GM12878 (cell line): Measurements from ENCODE around the gene TCF25. TPM values are rescaled to one million over a fixed set of nuclear protein-coding genes. Genes with fewer than 3 reads are reported as not detected.

Source experiments
- ATAC-seq: fragments of 200-7000 bp; cut with Tn5 transposase; 3 replicates; pipeline ENCODE4 v1.9.1; 2020; ENCODE audit warnings: mild to moderate bottlenecking, moderate library complexity
- BruUV-seq: library from RNA; stranded (reverse); fragments of 400-500 nt; replicated peaks from 2 replicates; lab custom pipeline; 2021; lab: Mats Ljungman, UMichigan
- CTCF ChIA-PET: fragments of 300-600 bp; sonication (Branson Sonifier 250); formaldehyde crosslinking; extraction: SDS; loops from one replicate; lab custom pipeline; 2021; ENCODE audit warnings: inconsistent platforms; lab: Yijun Ruan, JAX
- POLR2A ChIA-PET: fragments of 350-600 bp; formaldehyde crosslinking; extraction: SDS; loops from one replicate; lab custom pipeline; 2021; ENCODE audit warnings: inconsistent platforms; lab: Charles Lee
- RAD21 ChIA-PET: fragments of 300-600 bp; sonication (Branson Sonifier 250); formaldehyde crosslinking; loops from one replicate; lab custom pipeline; 2023; ENCODE audit warnings: antibody characterized with exemption; ENCODE audit not compliant: unreplicated experiment; lab: Charles Lee
- SMC1A ChIA-PET: fragments of 300-600 bp; sonication (Branson Sonifier 250); formaldehyde crosslinking; loops from one replicate; lab custom pipeline; 2023; ENCODE audit not compliant: unreplicated experiment, uncharacterized antibody; lab: Charles Lee
- DNase-seq: peaks from one replicate; pipeline ENCODE4 v3.0.0-alpha.2; 2011; ENCODE audit warnings: low read depth, low spot score
- FAIRE-seq: peaks from 3 replicates; lab custom pipeline; 2011; peaks lifted over from hg19 to GRCh38; lab: Jason Lieb, UNC
- H2AFZ ChIP-seq: 2 replicates; pipeline ENCODE4 v1.6.0; 2011; ENCODE audit warnings: low read depth, low read length, control low read depth; ENCODE audit not compliant: control insufficient read depth
- H3K27ac ChIP-seq: 2 replicates; pipeline ENCODE4 v1.5.1; 2011; ENCODE audit warnings: control low read depth; ENCODE audit not compliant: control insufficient read depth, insufficient read depth
- H3K27me3 ChIP-seq, 2 experiments: replicated peaks in 1 of 2; 2 replicates each; pipeline versions ENCODE4 v1.6.0 to v1.6.1; 2011; ENCODE audit warnings: low read length in 1 of 2; ENCODE audit not compliant: control insufficient read depth in 2 of 2, insufficient read depth in 2 of 2
- H3K36me3 ChIP-seq, 2 experiments: 2 replicates each; pipeline ENCODE4 v1.5.1; 2011; ENCODE audit warnings: low read length in 1 of 2; ENCODE audit not compliant: control insufficient read depth in 2 of 2, insufficient read depth in 2 of 2
- H3K4me1 ChIP-seq: 2 replicates; pipeline ENCODE4 v1.6.1; 2011; ENCODE audit warnings: mild to moderate bottlenecking, low read length, moderate library complexity, mixed read lengths; ENCODE audit not compliant: control insufficient read depth, insufficient read depth
- H3K4me2 ChIP-seq: 2 replicates; pipeline ENCODE4 v1.6.0; 2011; ENCODE audit warnings: control low read depth; ENCODE audit not compliant: control insufficient read depth, insufficient read depth
- H3K4me3 ChIP-seq: fragments of 200-600 bp; sonication (generic); 2 replicates; pipeline ENCODE4 v1.5.1; 2016
- H3K79me2 ChIP-seq: 2 replicates; pipeline ENCODE4 v1.6.0; 2011; ENCODE audit warnings: low read length; ENCODE audit not compliant: control insufficient read depth, insufficient read depth
- H3K9ac ChIP-seq: 2 replicates; pipeline ENCODE4 v1.8.0; 2011; ENCODE audit warnings: low read length, control low read depth, mixed read lengths; ENCODE audit not compliant: control insufficient read depth, insufficient read depth
- H3K9me3 ChIP-seq: replicated peaks from 3 replicates; pipeline ENCODE4 v1.5.1; 2011; ENCODE audit warnings: mild to moderate bottlenecking, low read length; ENCODE audit not compliant: control insufficient read depth, insufficient read depth
- H4K20me1 ChIP-seq: 2 replicates; pipeline ENCODE4 v1.6.0; 2011; ENCODE audit not compliant: control insufficient read depth, insufficient read depth
- BCL3 ChIP-seq: IDR thresholded peaks from 2 replicates; pipeline ENCODE4 v1.6.1; 2011; ENCODE audit warnings: borderline replicate concordance, low read depth, mild to moderate bottlenecking, moderate library complexity, low read length; ENCODE audit not compliant: insufficient read depth, poor library complexity, severe bottlenecking
- CBX3 ChIP-seq: fragments of 200-600 bp; sonication (generic); IDR thresholded peaks from 2 replicates; pipeline ENCODE4 v1.6.1; 2016; ENCODE audit warnings: low read depth, borderline replicate concordance
- ELK1 ChIP-seq: IDR thresholded peaks from 2 replicates; pipeline ENCODE4 v1.6.1; 2012; ENCODE audit warnings: low read depth, low read length, improper control_type of control experiment
- FOS ChIP-seq: IDR thresholded peaks from 3 replicates; pipeline ENCODE4 v1.6.1; 2011; ENCODE audit warnings: borderline replicate concordance; ENCODE audit not compliant: insufficient read length; ENCODE audit errors: extremely low read depth
- GABPA ChIP-seq: IDR thresholded peaks from 2 replicates; pipeline ENCODE4 v1.6.1; 2014; ENCODE audit warnings: antibody characterized with exemption, low read depth, mild to moderate bottlenecking, inconsistent platforms
- HDAC6 ChIP-seq: fragments of 200-600 bp; sonication (generic); IDR thresholded peaks from one replicate; pipeline ENCODE4 v1.8.0; 2017; ENCODE audit warnings: antibody characterized with exemption; ENCODE audit not compliant: unreplicated experiment
- MEF2A ChIP-seq: IDR thresholded peaks from 2 replicates; pipeline ENCODE4 v1.6.1; 2011; ENCODE audit warnings: low read depth, mild to moderate bottlenecking, low read length, moderate library complexity; ENCODE audit not compliant: insufficient read depth
- MTA2 ChIP-seq: fragments of 450-650 bp; IDR thresholded peaks from 2 replicates; pipeline ENCODE4 v1.6.1; 2016; ENCODE audit warnings: low read depth, mild to moderate bottlenecking, moderate library complexity
- MXI1 ChIP-seq: fragments of 150-350 bp; IDR thresholded peaks from 2 replicates; pipeline ENCODE4 v1.6.1; 2011; ENCODE audit warnings: low read depth, mild to moderate bottlenecking, inconsistent platforms, low read length, improper control_type of control experiment
- PML ChIP-seq: IDR thresholded peaks from 2 replicates; pipeline ENCODE4 v1.6.1; 2012; ENCODE audit warnings: low read length, inconsistent platforms
- TARDBP ChIP-seq: IDR thresholded peaks from 2 replicates; pipeline ENCODE4 v1.6.1; 2016; ENCODE audit warnings: borderline replicate concordance
- ZBTB40 ChIP-seq: fragments of 450-650 bp; IDR thresholded peaks from 2 replicates; pipeline ENCODE4 v1.6.1; 2016; ENCODE audit warnings: mild to moderate bottlenecking, moderate library complexity, borderline replicate concordance
- ZNF622 ChIP-seq: fragments of 450-650 bp; IDR thresholded peaks from 2 replicates; pipeline ENCODE4 v1.6.1; 2017; ENCODE audit warnings: mild to moderate bottlenecking, inconsistent platforms
- ZNF687 ChIP-seq: fragments of 450-650 bp; IDR thresholded peaks from 2 replicates; pipeline ENCODE4 v1.6.1; 2017; ENCODE audit warnings: mild to moderate bottlenecking, moderate library complexity
- WGBS: methylation state at CpG from one replicate; pipeline ENCODE4 v1.1.6; 2016; ENCODE audit warnings: low lambda C conversion rate; ENCODE audit not compliant: insufficient replicate concordance, insufficient coverage; ENCODE audit errors: missing lambda C conversion rate; 5-methylcytosine and 5-hydroxymethylcytosine counted together
- in situ Hi-C: fragments of 300-500 bp; cut with MboI; formaldehyde crosslinking; loops from 9 replicates; pipeline ENCODE4 v1.14.3; 2018; ENCODE audit warnings: mixed read lengths
- intact Hi-C: fragments of 100-400 bp; cut with micrococcal nuclease; formaldehyde crosslinking; loops from one replicate; pipeline ENCODE4 v1.14.2; 2022; ENCODE audit not compliant: unreplicated experiment
- polyA plus RNA-seq, 11 experiments: library from polyadenylated mRNA; depleted of rRNA in 4 of 11; unstranded in 6 of 11; stranded (reverse) in 5 of 11; fragments of >200 nt; fragmentation: Nextera tagmentation in 4 of 11; fragmentation: Illumina TruSeq in 1 of 11; extraction: Ambion mirVana in 4 of 11; extraction: Trizol in 1 of 11; gene quantifications; 1 replicate in 1 of 11; 2 replicates in 10 of 11; pipeline versions ENCODE4 v1.2.1 to v1.2.3, GENCODE V29; 2011 to 2016; ENCODE audit warnings: inconsistent platforms in 2 of 11, missing spikeins in 2 of 11, low read depth in 1 of 11
- total RNA-seq, 4 experiments: library from RNA; depleted of rRNA in 3 of 4; stranded (reverse); fragments of >200 nt in 3 of 4; fragmentation: Illumina TruSeq in 1 of 4; extraction: Trizol in 1 of 4; gene quantifications; 2 replicates each; pipeline versions ENCODE4 v1.2.1 to v1.2.3, GENCODE V29; 2013 to 2021

TCF25 gene
- total and polyA plus RNA-seq, 10 of the 15 experiments (the other 5 are each of a cell fraction or from before 2014, with no cell fraction given): 8.4 to 130 (median 89.4) TPM

- Histone ChIP-seq H3K9ac (no peak overlapping the region), H3K79me2 (no peaks in the 10 kb centered on the region), H3K9me3 (no peaks in the 10 kb centered on the region), H3K27me3 (no peaks in the 10 kb centered on the region), H3K4me2 (no peak overlapping the region), H4K20me1 (no peaks in the 10 kb centered on the region), H2AFZ (no peak overlapping the region), H3K4me3 (no peak overlapping the region), H3K4me1 (peaks cover 3% of the 10 kb centered on the region), H3K36me3 (no peaks in the 10 kb centered on the region), H3K27ac (no peak overlapping the region)
- in situ Hi-C loops (no loop called here), intact Hi-C loops (no loop called here)
- ChIA-PET POLR2A (no interaction called here), RAD21 (interaction anchor here (1.1 kb wide), 1 partner anchor 22 kb away, joined by 3 read pairs; no protein-coding TSS in a partner anchor), SMC1A (interaction anchor here (0.7 kb wide), 1 partner anchor 37 kb away, joined by 3 read pairs; no protein-coding TSS in a partner anchor), CTCF (interaction anchor here (1.1 kb wide), 1 partner anchor 19 kb away, joined by 3 read pairs; no protein-coding TSS in a partner anchor)
- BruUV-seq: no TSS peak
- no peak for DNase-seq
- peak; percentile 81 for ATAC-seq
- FAIRE-seq: peak; percentile 85
- 0% methylated on average over 10 of the region's 10 CpGs for WGBS
- TF ChIP-seq CBX3: no peak
- TF ChIP-seq TARDBP: no peak
- no peak for TF ChIP-seq ZBTB40
- TF ChIP-seq ZNF687: no peak
- TF ChIP-seq PML: no peak
- TF ChIP-seq MTA2: peak; percentile 61
- no peak for TF ChIP-seq GABPA
- no peak for TF ChIP-seq FOS
- no peak for TF ChIP-seq MXI1
- no peak for TF ChIP-seq ZNF622
- no peak for TF ChIP-seq HDAC6
- no peak for TF ChIP-seq MEF2A
- no peak for TF ChIP-seq BCL3
- TF ChIP-seq ELK1: no peak
These were observed 32.1 kb upstream of the TCF25 start for GRCh38 chr16:89841275-89841674.
